CD4-positive, alpha-beta memory T cell (primary cell): ENCODE measurements around the gene NPIPB6. TPM values are rescaled to one million over a fixed set of nuclear protein-coding genes. Genes with fewer than 3 reads are reported as not detected.
"Not testable (repeated sequence)": the region's sequence is repeated elsewhere in the genome, so short reads cannot be mapped to it uniquely, and the experiment has no call there.

Source experiments
- CTCF ChIA-PET: fragments of 350-600 bp; sonication (Branson Sonifier 250); formaldehyde crosslinking; loops from one replicate; lab custom pipeline; 2021; ENCODE audit warnings: inconsistent platforms; ENCODE audit not compliant: partially characterized antibody; lab: Charles Lee
- POLR2A ChIA-PET: fragments of 350-600 bp; sonication (Branson Sonifier 250); formaldehyde crosslinking; loops from one replicate; lab custom pipeline; 2021; ENCODE audit not compliant: partially characterized antibody; lab: Charles Lee
- DNase-seq, 5 donors: peaks; one replicate each; pipeline versions ENCODE4 v3.0.0 to v3.0.0-alpha.2; 2020 to 2022; ENCODE audit warnings: mixed read lengths in 1 of 5
- H3K27ac ChIP-seq: one replicate; pipeline ENCODE4 v1.7.0; 2013; ENCODE audit warnings: low read depth, low read length
- H3K27me3 ChIP-seq: 2 replicates; pipeline ENCODE4 v1.7.0; 2013; ENCODE audit warnings: mild to moderate bottlenecking, low read length, moderate library complexity; ENCODE audit not compliant: insufficient read depth
- H3K36me3 ChIP-seq: 2 replicates; pipeline ENCODE4 v1.7.0; 2013; ENCODE audit warnings: mild to moderate bottlenecking, low read length, moderate library complexity; ENCODE audit not compliant: insufficient read depth
- H3K4me1 ChIP-seq: 2 replicates; pipeline ENCODE4 v1.7.0; 2013; ENCODE audit warnings: mild to moderate bottlenecking, low read length, moderate library complexity; ENCODE audit not compliant: insufficient read depth
- H3K4me3 ChIP-seq, 2 donors: one replicate each; pipeline ENCODE4 v1.7.0; 2013; ENCODE audit warnings: low read length in 2 of 2, mild to moderate bottlenecking in 1 of 2
- H3K9me3 ChIP-seq, 2 donors: one replicate each; pipeline ENCODE4 v1.7.0; 2013; ENCODE audit warnings: low read length in 2 of 2, control low read depth in 1 of 2; ENCODE audit not compliant: control insufficient read depth in 1 of 2
- H3K27ac Mint-ChIP-seq, 7 donors: one replicate each; pipeline ENCODE4 v1.8.0; 2020 to 2021; ENCODE audit warnings: mixed read lengths in 7 of 7, mild to moderate bottlenecking in 6 of 7, inconsistent platforms in 3 of 7, moderate library complexity in 3 of 7
- H3K27me3 Mint-ChIP-seq, 2 donors: one replicate each; pipeline ENCODE4 v1.8.0; 2020 to 2021; ENCODE audit warnings: mixed read lengths in 2 of 2
- H3K36me3 Mint-ChIP-seq, 2 donors: one replicate each; pipeline ENCODE4 v1.8.0; 2020 to 2021; ENCODE audit warnings: mixed read lengths in 2 of 2, inconsistent platforms in 1 of 2, mild to moderate bottlenecking in 1 of 2
- H3K4me1 Mint-ChIP-seq, 4 donors: one replicate each; pipeline ENCODE4 v1.8.0; 2020 to 2021; ENCODE audit warnings: mixed read lengths in 4 of 4, mild to moderate bottlenecking in 1 of 4
- H3K4me3 Mint-ChIP-seq, 8 donors: one replicate each; pipeline ENCODE4 v1.8.0; 2020 to 2021; ENCODE audit warnings: mixed read lengths in 8 of 8, mild to moderate bottlenecking in 7 of 8, moderate library complexity in 6 of 8, inconsistent platforms in 3 of 8
- H3K9me3 Mint-ChIP-seq, 8 donors: one replicate each; pipeline ENCODE4 v1.8.0; 2020 to 2021; ENCODE audit warnings: mixed read lengths in 8 of 8, mild to moderate bottlenecking in 5 of 8, inconsistent platforms in 3 of 8, moderate library complexity in 1 of 8
- intact Hi-C: fragments of 100-400 bp; cut with micrococcal nuclease; formaldehyde crosslinking; loops from one replicate; pipeline ENCODE4 v1.15.1; 2023
- polyA plus RNA-seq, 2 donors: library from polyadenylated mRNA; unstranded; fragments of 300-500 nt; fragmentation: Illumina TruSeq; gene quantifications; one replicate each; pipeline ENCODE4 v1.2.3, GENCODE V29; 2021
- total RNA-seq, 2 experiments: library from RNA; stranded (reverse); gene quantifications; one replicate each; pipeline ENCODE4 v1.2.3, GENCODE V29; 2021

The NPIPB6 gene
- total RNA-seq (1 to 10 TPM; 4.5 to 4.7 TPM), polyA plus RNA-seq (under 1 TPM in 1 of 2 donors, not detected in 1; 0.30 TPM)

GRCh38 chr16:28363408-28363807 is at the start of gene NPIPB6:
TSS of gene NPIPB6 (minus strand) at chr16:28363508. CDS start at chr16:28362822, 686 bp downstream.
- POLR2A ChIA-PET, H3K4me1 ChIP-seq, H3K9me3 ChIP-seq, H3K36me3 ChIP-seq, H3K4me3 ChIP-seq, H3K27ac ChIP-seq, H3K27me3 ChIP-seq, DNase-seq, intact Hi-C loops, H3K9me3 Mint-ChIP-seq, H3K4me1 Mint-ChIP-seq, CTCF ChIA-PET, H3K4me3 Mint-ChIP-seq, H3K27me3 Mint-ChIP-seq, H3K27ac Mint-ChIP-seq, H3K36me3 Mint-ChIP-seq: not testable (repeated sequence)

DNA sequence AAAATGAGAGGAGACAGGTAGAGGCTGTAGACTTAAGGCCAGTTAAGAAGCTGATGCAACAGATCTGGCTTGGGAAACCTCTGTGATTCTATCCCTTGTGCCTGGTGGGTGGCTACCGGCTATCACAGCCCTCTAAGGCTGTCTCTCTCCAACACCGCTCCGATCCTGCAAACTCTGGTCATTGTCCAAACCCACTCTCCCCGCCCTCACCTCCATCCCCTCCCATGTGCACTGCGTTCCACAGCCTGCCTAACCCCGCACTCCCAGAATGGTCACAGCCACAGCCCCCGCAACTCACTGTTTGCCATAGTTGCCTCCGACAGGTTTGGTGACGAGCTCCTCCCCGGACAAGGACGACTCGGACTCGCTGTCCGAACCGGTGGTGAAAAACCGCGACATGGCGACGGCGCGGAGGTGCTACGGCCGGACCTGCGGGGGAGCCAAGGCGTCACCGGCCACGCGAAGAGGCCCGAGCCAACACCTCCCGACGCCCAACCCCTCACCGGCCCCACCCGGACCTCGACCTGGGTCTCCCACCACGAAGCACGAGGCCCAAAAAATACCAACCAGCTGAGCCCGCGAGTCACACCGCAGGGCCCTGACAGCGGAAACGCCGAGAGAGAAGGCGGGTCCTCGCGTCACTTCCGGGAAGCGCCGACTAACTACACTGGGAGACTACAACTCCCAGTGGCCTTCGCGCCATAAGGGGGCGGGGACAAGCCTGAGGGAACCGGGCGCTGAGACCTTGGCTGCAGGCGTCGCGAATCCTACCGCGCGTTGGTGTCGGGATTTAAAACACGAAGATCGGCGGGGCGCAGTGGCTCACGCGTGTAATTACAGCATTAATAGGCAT is 40.1 kb upstream of the NPIPB6 start, which contains the start of gene EIF3CL:
TSS of gene EIF3CL (minus strand) at position 622 of the 853 bp plus-strand sequence. CDS start at position 399, 223 bp downstream.
- POLR2A ChIA-PET, H3K4me1 Mint-ChIP-seq, H3K27me3 Mint-ChIP-seq, DNase-seq, CTCF ChIA-PET, intact Hi-C loops, H3K36me3 ChIP-seq, H3K27me3 ChIP-seq, H3K9me3 ChIP-seq, H3K4me3 ChIP-seq, H3K9me3 Mint-ChIP-seq, H3K4me1 ChIP-seq, H3K27ac ChIP-seq, H3K36me3 Mint-ChIP-seq: not testable (repeated sequence)
- H3K27ac Mint-ChIP-seq: peak within 1 kb of the TSS in 1 of 7 donors; percentile 17
- H3K4me3 Mint-ChIP-seq: peak within 1 kb of the TSS in 6 of 8 donors; percentile 34 to 75 (median 56)

GRCh38 chr16:28392054-28392453 is 28.7 kb upstream of the NPIPB6 start:
- POLR2A ChIA-PET, H3K27me3 Mint-ChIP-seq, H3K4me1 ChIP-seq, intact Hi-C loops, H3K4me1 Mint-ChIP-seq, H3K9me3 ChIP-seq, H3K4me3 ChIP-seq, H3K27me3 ChIP-seq, H3K36me3 ChIP-seq, H3K4me3 Mint-ChIP-seq, H3K27ac Mint-ChIP-seq, H3K9me3 Mint-ChIP-seq, CTCF ChIA-PET, DNase-seq, H3K27ac ChIP-seq, H3K36me3 Mint-ChIP-seq: not testable (repeated sequence)

DNA sequence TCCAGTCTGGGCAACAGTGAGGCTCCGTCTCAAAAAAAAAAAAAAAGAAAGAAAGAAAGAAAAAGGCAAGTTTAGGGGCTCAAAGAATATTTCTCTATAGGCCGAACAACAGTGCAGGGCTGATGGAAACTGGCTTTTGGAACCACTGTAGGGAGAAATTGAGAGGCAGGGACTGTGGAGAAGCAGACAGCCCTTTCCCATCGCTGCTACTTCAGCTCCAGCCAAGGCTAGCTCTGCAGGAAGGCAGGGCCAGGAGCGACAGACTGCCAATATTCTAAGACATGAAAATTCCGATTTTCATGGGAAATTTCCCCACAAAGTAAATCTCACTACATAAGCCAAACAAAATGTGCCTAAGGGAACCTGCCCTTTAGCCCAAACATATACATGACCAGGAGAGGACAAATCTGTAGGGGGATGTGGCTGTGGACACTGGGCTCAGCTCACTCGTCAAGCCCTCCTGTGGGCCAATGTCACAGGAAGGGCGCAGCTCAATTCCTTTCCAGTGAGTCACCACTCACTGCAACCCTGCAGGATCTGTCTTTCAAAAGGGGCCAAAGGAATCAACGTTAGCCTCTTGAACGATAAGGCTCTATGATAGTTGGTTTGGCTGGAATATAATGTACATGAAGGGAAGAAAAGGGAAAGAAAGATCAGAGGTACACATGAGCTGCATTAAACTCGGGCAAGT is 19.0 kb upstream of the NPIPB6 start:
- H3K4me3 ChIP-seq, H3K27me3 Mint-ChIP-seq, H3K27me3 ChIP-seq, H3K9me3 ChIP-seq, H3K4me3 Mint-ChIP-seq, H3K9me3 Mint-ChIP-seq, H3K36me3 Mint-ChIP-seq, H3K4me1 Mint-ChIP-seq, CTCF ChIA-PET, DNase-seq, H3K27ac Mint-ChIP-seq, H3K36me3 ChIP-seq, POLR2A ChIA-PET, H3K27ac ChIP-seq, H3K4me1 ChIP-seq, intact Hi-C loops: not testable (repeated sequence)

DNA sequence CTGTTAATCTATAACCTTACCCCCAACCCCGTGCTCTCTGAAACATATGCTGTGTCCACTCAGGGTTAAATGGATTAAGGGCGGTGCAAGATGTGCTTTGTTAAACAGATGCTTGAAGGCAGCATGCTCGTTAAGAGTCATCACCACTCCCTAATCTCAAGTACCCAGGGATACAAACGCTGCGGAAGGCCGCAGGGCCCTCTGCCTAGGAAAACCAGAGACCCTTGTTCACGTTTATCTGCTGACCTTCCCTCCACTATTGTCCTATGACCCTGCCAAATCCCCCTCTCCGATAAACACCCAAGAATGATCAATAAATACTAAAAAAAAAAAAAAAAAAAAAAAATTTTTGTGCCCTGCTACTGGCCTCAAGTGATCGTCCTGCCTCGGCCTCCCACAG is 14.5 kb upstream of the NPIPB6 start:
- not testable (repeated sequence) for H3K9me3 Mint-ChIP-seq

GRCh38 chr16:28377108-28377625 is 13.9 kb upstream of the NPIPB6 start:
- DNase-seq, H3K27me3 Mint-ChIP-seq, intact Hi-C loops, H3K36me3 Mint-ChIP-seq, H3K27ac Mint-ChIP-seq, H3K4me1 Mint-ChIP-seq, H3K4me3 Mint-ChIP-seq, H3K4me3 ChIP-seq, H3K9me3 Mint-ChIP-seq, H3K4me1 ChIP-seq, H3K27me3 ChIP-seq, H3K27ac ChIP-seq, H3K9me3 ChIP-seq, POLR2A ChIA-PET, CTCF ChIA-PET, H3K36me3 ChIP-seq: not testable (repeated sequence)

More for the DNA sequence above, 14.5 kb upstream of the NPIPB6 start:
- H3K36me3 ChIP-seq, H3K4me1 ChIP-seq, H3K4me1 Mint-ChIP-seq, H3K27ac Mint-ChIP-seq, H3K9me3 ChIP-seq, POLR2A ChIA-PET, H3K4me3 ChIP-seq, H3K27me3 Mint-ChIP-seq, H3K36me3 Mint-ChIP-seq, H3K27me3 ChIP-seq, DNase-seq, CTCF ChIA-PET, H3K27ac ChIP-seq, intact Hi-C loops, H3K4me3 Mint-ChIP-seq: not testable (repeated sequence)

- H3K4me3 Mint-ChIP-seq, H3K9me3 Mint-ChIP-seq, H3K36me3 Mint-ChIP-seq, H3K27ac Mint-ChIP-seq, H3K4me1 Mint-ChIP-seq, intact Hi-C loops, H3K27ac ChIP-seq, H3K27me3 Mint-ChIP-seq, H3K4me3 ChIP-seq, H3K4me1 ChIP-seq, H3K27me3 ChIP-seq, POLR2A ChIA-PET, CTCF ChIA-PET, H3K36me3 ChIP-seq, H3K9me3 ChIP-seq: not testable (repeated sequence)
- peak in 3 of 5 donors; percentile 13 to 27 (median 20) for DNase-seq
These were observed 11.8 kb upstream of the NPIPB6 start for GRCh38 chr16:28375115-28375514.
